Endometrial microvascular endothelial cells (primary cell): ENCODE results near the gene ACACA. TPM values are rescaled to one million over a fixed set of nuclear protein-coding genes. Genes with fewer than 3 reads are reported as not detected.

Source experiments
- in situ Hi-C: cut with HindIII; loops from 2 replicates; pipeline ENCODE4 v1.10.0; 2017; ENCODE audit warnings: low sequenced_read_pairs, low pct_unique_long_range_greater_than_20kb; ENCODE audit errors: inconsistent ontology term
- total RNA-seq: library from RNA; depleted of rRNA; stranded (reverse); fragments of >200 nt; gene quantifications from one replicate; pipeline ENCODE4 v1.2.3, GENCODE V29; 2015; ENCODE audit errors: inconsistent ontology term

Gene ACACA
- total RNA-seq, 1 donor from 2014 or later, result 28.0 TPM

DNA sequence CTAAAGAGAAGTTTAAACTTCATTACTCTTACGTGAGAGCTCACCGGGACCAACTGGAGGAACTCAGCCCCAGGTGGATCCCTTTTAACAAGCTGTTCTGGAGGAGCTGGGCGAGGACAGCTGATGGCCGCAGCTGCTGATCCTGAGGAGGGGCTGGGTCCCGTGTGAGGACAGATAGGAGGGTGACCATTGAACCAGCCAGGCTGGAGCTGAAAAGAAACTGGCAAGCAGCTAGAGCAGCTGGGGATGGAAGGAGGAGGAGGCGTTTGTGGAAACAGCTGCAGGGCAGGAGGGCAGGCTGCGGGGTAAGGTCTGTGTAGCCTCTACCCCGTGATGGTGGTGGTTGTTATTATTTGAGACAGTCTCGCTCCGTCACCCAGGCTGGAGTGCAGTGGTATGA is 338.4 kb downstream of the ACACA start:
- in situ Hi-C loops, result no loop called here

DNA sequence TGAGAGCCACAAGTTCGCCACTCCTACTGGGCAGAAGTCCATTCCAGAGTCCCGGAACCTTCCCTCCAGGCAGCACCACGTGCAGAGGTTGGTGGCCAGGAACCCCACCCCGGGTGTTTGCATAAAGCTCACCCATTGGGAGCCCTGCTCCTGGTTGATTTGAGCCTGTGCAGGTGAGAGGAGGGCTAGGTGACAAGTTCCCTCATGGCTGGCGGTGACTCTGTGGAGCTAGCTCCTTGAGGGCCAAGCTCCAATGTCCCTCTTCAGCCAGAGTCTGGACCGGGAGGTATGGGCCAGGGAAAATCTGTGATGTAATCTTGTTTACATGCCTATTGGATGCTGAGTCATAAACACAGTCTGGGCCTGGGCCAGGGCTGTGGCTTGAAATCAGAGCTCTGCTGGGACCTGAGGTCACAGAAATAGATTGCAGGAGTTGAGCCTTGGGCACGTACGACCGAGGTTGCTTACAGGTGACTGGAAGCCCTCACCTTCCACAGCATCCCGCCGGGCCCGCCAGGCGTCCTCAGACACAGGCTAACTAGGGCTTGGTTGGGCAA is 339.0 kb downstream of the ACACA start:
- in situ Hi-C loops, result no loop called here

DNA sequence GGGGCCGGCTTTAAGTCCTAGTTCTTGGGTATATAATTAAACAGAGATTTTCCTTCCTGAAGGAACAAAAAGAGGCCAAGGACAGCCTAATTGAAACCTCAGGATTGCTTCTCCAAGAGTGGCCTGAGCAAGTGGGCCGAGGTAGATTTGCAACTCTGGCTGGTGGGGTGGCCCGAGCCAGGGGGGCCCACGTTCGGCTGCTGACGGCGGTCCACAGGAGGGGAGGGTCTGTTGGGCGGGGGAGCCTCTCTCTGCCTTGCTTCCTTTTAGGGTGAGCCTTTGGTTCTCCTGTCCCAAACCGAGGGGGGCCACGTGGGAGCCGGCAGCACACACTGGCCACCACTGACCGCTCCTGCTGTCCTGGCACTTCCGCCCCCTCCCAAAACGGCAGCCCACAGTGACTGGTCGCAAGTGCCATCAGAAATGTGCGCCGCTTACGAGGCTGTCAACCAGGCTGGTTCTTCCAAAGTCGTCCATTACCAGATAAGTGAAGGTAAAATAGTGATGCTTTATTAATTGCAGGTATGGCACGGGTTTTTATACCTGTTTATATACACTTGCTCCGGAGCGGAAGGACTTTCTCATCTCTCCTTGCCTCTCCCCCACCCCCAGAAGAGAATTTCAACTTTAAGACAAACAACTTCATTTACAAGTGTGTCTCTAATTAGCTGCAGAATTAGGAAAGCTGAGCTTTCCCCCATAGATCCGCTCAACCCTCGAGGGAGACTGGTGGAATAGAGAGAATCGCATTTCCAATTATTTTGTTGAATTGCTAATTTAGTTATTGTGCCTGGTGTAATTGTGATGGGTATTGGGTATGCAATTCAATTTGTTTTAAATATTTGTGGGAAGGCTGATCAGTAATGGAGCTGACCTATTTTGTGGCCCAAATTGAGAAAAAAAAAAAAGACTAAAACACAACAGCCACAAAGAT is 340.0 kb downstream of the ACACA start:
- in situ Hi-C loops, result no loop called here

DNA sequence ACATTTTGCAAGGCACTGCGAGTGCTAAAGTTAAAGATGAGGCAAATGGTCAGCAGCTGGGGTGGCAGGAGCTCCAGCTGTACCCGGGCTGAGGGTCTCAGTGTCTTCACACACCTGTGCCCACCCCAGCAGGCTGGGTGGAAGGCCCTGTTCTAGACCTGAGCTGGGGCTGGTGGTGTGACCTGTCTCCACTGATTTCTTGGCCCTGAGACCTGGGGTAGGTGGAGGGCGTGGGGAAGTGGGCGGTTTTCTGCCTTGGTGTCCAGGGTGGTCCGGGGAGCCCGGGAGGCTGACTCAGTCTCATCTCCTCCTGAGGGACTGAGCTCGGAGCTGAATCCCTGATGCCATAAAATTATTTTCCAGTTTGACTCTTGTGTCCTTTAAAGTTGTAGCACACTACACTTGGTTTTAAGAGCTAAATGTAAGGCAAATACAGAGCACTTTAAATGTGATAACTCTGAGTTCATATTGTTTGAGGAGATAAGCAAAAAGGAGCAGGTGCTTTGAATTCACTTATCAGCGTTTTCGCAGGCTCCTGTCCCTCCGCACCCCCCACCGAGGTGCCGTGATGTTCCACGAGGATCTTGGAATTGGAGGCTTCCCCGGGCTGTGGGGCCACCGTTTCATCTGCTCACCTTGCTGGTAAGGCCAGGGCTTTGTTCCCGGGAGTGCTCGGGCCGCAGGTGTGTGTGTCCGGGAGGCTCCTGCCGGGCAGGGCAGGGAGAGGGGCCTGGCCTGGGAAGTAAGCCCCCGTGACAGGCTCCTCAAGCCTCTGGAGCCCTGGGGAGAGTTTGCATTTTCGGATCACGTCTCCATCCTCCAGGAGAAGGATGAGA is 340.9 kb downstream of the ACACA start:
- in situ Hi-C loops, result no loop called here

DNA sequence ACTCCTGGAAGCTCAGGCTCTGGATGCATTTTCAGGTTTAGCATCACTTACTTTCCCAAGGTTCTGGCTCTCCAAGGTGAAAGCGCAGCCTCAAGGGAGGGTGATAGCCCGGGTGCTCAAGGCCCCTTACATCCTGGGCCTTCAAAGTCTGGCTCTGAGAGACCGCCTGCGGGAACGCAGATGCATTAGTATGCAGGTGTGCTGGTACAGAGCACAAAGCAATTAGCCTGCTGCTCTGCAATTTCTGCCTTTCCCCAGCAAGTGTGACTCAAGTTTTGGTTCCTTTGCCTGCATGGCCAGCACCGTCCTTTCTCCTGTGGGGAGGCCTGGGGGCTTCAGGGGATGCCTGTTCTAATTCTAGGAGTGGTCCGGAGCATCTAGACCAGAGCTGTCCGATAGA is 341.7 kb downstream of the ACACA start:
- in situ Hi-C loops, result no loop called here

DNA sequence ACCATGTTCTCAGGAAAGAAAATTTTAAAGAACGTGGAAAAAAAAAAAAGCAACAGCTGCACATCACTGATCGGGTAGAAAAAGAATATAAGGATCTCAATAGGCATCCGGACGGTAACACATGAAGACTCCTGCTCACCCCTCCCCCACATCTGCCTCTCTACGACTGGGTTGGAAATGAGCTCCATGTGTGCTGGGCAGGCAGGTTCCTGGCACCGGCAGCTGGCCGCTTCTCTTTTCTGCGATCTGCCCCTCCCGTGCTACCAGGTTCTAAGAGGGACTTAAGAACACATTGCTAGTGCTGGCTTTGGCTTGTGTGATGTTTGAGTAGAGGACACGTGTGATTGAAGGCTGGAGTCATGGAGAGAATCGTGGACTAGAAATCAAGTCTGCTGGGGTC is 342.4 kb downstream of the ACACA start:
- in situ Hi-C loops, result no loop called here

DNA sequence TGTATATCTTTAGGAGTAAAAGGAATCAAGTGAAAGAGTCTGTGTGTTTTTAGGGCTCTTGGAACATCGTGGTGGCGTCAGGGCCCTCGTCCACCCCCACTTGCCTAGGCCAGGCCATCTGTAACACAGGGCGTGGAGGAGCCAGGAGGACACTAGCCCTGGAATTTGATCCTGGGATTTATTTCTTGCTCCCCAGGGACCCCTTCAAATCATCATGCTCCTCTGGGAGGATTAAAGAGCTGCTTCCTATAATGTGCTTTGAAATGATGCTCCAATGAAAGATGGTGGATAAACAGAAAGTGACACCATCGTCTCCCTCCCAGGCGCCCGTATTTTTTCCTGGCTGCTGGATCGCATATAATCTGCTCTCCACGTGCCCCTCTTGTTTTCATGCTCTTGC is 344.6 kb downstream of the ACACA start:
- in situ Hi-C loops, result no loop called here

DNA sequence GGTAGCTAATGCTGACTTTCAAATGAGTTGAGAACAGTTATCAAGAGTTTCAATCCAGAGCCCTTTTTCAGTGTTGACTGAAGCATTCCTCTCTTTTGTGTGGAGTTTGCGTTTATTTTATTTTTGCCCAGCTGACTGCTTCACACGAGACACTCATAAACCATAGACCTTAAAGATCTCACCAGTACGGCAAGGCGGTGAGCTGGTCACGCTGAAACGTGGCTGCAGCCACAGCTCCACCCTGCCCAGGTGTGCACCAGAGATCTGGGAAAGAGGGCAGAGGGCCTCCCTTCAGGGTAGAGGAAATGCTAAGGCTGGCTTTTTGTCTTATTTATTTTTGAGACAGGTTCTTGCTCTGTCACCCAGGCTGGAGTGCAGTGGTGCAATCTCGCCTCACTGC is 345.7 kb downstream of the ACACA start:
- in situ Hi-C loops, result no loop called here

DNA sequence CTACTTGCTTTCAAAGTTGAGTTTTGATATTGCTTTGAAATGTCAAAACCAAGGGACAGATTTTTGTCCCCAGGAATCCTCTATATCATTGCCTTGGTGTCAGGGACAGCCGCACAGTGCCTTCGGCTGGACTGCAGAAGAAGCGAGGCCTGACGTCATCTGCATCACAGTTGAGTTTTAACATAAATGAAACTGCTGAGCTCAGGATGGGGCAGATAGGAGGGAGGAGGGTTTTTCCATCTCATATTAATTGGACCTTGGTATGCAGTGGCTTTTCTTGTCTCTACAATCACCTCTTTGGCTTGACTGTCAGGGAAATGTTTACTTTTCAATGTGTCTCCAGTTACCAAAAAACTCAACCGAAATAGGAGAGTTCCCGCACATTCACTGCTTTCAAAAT is 346.5 kb downstream of the ACACA start:
- in situ Hi-C loops, result no loop called here

DNA sequence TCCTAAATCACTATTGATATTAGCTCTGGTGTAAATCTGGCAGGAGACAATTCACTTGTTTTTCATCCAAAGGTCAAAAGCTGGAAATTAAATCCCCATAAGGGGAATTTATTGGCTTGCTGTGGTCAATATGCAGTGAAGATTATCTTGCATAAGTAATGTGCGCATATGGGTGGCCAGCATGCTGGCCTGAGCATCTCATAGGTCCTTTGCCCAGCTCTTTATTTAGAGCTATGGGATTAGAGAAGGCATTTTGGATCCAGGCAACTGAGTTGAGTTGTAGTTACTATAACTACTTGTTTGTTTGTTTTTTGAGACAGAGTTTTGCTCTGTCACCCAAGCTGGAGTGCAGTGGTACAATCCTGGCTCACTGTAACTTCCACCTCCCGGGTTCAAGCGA is 347.1 kb downstream of the ACACA start:
- in situ Hi-C loops, result no loop called here

DNA sequence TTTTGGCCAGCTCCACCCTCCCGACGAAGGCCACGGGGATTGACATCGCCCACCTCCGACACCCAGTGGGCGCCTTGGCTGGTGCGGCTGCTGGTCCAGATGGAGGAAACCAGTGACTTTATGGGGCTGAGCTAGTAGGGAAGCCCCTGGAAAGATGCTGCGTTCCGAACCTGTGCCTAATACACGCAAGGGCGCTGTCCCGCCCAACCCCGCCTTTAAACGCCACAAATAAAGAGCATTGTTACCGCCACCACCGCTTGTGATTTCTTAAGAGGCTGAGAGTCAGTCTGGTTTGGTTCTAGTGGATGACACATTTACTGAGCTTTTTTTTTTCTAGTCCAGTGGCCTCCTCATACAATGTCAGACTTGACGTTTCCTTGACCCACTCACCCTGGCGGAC is 350.0 kb downstream of the ACACA start:
- in situ Hi-C loops, result no loop called here

DNA sequence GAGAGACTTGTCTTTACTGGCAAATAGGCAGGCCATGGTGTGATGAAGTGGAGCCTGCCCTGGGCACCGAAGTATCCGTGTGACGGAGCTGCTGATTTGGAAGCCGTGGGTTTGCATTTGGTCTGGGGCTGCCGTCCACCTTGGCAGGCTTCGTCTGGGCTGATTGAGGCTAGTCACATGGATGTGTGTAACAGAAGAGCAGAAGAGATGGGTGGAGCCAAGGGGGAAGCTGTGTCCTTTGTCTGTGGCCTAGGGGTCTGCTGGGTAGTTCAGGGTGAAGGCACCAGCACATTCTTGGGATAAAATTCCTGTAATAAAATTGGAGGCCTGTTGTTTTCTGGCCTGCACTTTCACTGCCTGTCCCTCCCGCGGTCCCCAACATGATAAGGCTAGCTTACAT is 351.7 kb downstream of the ACACA start:
- in situ Hi-C loops, result no loop called here

DNA sequence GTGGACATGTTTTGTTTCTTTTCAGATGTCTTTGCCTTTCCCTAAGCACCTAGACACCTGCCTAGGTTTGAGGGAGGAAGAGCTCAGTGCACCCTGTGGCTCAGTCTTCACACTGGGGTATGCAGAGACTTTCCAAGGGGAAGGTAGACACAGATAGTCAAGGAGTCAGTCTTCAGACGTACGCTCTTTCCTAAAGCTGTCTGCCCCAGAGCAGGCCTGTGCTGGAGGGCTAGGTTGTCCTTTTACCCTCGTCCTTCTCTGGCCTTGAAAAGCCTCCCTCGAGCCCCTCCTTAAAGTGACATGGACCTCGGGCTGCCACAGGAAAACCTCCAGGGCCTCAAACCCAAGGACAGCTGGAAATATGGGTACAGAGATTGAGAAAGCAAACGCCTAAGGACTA is 354.2 kb downstream of the ACACA start:
- in situ Hi-C loops, result no loop called here

DNA sequence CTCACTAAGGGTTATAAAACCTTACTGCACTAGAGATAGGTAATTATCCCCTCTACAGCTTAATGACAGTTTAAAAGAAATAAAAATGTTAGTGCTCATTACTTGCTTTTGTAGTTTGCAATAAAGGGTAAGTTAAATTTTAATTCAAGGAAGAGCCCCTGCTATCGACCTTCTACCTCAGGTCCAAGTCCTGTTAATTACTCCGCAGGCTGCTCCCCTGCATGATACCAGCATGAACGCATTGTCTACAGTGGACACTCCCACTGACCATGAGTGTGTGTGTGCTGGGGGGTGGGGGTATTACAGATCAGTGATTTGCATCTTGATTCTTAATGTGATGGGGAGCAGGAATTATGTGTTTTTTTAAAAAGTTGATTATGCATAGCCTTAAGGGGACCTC is 354.8 kb downstream of the ACACA start:
- in situ Hi-C loops, result no loop called here

DNA sequence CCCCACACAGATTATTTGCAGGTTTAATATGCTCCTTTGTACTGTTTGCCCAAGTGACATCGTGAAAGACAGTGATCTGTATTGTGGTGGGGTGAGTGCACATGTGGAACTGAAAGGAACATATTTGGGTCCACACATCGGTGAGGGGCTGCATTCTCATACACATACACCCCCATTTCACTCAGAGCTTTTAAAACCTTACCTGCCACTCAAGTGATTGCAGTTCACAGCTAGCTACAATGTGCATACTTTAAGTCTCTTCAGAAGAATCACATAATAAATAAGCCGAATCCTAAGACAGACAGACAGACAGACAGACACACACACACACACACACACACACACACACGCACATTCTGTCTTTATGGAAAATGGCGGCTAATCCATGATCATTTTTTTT is 355.3 kb downstream of the ACACA start:
- in situ Hi-C loops, result no loop called here

DNA sequence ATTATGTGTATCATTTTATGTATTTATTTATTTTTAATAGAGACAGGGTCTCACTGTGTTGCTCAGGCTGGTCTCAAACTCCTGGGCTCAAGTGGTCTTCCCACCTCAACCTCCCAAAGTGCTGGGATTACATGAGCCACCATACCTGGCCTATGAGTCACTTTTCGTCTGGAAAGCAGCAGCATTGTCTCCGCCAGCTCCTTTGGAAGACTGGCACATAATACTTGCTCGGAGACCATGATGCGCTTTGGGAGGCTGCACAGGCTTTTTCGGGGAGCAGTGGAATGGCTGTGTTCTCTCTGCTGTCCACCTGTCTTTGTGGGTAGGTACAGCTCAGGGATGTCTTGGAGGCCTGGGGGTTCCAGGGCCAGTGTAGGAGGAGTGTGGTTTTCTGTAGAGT is 355.7 kb downstream of the ACACA start:
- in situ Hi-C loops, result no loop called here

DNA sequence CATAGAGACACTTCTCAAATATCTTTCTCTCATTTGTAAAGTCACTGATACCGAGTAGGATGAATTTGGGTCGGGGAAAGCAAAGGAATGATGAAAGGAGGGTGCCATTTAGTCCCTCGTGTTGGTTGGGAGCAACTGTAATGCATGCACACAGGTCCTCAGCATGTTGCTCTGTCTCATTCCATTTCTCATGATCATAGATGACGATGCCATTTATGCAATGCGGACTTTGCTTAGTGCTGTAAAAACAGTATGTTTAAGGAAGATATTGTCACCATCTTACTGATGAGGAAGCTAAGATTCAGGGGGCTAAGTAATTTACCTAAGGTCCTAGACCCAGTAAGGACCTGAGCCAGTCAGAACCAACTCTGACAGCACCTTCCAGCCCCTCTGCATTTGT is 357.8 kb downstream of the ACACA start:
- in situ Hi-C loops, result no loop called here

DNA sequence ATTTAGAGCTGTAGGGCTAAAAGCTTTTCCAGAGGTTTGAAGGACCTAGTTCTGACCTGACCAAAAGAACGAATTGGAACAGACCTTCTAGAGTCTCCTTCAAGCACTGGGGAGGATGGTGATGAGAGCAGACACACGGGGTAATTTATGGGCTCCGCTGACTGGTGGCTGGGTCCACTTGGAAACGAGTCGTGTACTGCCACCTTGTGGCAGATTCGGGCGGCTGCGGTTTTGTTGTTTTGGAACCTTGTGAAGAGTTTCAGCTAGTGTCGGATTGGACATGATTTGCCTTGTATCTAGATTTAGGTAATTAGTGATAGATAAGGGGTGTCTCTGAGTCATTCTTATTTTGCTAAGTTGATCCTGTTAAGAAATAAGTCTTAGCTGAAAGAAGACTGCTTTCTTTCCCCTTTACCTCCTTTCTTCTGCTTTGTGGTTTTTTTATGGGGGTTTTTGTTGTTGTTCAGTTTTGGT is 359.0 kb downstream of the ACACA start:
- in situ Hi-C loops, result no loop called here

DNA sequence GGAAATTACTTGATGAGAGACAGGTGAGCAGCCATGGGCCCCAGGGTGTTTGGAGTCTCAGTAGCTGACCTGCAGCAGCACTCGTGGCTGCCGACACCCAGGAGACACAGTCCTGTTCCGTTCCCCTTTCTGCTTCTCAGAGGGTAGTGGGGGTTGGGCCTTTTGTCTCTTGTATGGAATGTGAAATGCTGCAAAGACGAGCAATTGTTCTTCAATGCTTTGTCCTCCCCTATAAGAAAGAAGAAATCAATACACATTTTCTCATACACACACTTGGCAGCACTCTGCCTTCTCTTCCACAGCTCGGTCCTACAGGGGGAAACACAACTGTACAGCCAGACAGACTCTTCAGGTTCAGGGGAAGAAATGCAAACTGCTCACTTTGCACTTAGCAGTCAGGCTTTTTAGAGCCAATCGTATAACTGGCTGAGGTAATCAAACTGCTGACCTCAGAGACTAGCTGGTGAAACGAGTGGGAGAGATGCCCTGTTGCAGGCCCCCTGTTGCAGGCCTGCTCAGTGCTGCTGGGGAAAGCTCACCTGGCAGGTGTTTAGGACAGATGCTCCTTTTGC is 361.2 kb downstream of the ACACA start:
- in situ Hi-C loops, result no loop called here
